GM18907 (cell line): ENCODE data around the gene SPACA9.

Source experiments
- ATAC-seq: cut with Tn5 transposase; IDR thresholded peaks from one replicate; pipeline ENCODE4 v1.9.1; 2021; ENCODE audit warnings: mild to moderate bottlenecking, moderate library complexity; ENCODE audit not compliant: unreplicated experiment

Gene SPACA9

DNA sequence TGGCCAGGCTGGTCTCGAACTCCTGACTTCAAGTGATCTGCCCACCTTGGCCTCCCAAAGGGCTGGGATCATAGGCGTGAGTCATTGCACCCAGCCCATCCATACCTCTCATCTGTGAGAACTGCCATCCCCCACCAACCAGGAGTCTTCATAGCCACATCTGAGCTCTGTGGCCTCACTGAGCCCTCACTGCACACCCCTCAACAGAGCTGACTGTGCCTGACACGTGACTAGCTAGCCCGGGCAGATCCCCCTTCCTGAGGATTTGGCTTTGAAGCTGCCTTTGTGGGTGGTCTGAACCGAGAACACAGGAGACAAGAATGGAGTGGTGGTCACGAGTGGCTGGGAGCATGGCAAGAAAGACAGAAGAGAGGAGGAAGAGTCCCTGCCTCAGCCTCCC is 16.2 kb upstream of the SPACA9 start:
- no peak for ATAC-seq

DNA sequence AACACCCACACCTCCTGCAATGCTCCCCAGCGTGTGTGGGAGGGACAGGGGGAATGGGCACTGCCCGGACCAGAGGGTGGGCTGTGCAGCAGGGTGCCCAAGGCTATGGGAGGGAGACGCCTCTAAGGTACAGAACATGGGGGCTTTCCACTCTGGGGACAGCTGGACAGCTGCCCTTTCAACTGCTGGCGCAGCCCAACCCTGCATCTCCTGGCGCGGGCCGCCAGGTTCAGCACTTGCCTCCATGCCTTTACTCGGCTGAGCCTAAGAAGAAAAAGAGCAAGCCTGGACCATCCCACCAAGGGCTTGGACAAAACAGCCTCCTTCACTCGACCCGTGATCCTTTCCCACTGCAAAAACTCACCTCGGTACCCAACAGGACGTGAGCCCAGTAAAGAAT is 15.6 kb upstream of the SPACA9 start:
- ATAC-seq, result no peak

DNA sequence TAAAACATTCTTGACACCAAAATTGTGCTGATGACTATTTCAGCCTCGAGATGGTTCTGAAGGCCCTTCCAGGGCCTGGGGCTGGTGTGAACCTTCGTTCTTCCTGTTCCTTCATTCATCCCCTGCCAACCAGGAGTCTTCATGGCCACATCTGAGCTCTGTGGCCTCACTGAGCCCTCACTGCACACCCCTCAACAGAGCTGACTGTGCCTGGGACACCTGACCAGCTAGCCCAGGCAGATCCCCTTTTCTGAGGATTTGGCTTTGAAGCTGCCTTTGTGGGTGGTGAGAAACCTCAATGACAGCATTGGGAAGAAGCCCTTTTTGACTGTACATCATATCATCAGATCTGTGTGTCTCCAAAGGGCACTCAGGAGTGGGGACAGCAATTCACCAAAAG is 14.4 kb upstream of the SPACA9 start:
- no peak for ATAC-seq

DNA sequence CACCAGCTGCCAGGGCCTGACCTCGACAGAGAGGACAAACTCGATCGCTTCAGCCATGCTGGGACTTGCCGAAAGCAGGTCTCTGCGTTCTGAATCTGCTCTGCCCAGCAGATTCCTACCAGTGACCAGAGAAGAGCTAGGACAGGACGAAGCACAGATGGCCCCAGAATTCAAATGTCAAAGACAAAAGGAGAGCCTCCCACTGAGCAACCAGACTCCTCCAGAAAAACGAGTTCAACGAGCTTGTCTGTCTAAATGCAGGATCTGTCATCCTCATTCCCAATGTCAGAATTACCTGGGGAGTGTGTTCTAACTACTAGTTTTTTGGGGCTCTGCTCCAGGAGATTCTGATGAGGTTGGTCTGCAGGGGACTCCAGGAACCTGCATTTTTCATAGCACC is 14.0 kb upstream of the SPACA9 start:
- no peak for ATAC-seq

DNA sequence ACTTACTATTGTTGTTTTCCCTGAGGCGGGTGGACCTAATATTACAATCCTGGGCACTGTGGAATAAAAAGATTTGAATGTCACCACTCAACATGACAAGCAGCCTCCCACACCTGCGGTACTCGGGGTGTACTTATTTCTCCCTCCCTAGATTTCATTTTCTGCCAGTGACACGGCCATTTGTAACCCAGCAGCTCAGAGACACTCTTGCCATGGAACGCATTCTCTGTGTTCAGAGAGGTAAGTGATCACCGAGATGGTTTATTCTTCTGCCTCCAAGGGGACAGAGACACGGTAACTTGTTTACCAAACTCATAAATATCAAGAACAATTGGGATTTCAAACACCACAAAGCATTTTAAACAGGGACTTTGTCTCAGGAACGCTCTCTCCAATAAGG is 11.8 kb upstream of the SPACA9 start:
- ATAC-seq, result no peak

DNA sequence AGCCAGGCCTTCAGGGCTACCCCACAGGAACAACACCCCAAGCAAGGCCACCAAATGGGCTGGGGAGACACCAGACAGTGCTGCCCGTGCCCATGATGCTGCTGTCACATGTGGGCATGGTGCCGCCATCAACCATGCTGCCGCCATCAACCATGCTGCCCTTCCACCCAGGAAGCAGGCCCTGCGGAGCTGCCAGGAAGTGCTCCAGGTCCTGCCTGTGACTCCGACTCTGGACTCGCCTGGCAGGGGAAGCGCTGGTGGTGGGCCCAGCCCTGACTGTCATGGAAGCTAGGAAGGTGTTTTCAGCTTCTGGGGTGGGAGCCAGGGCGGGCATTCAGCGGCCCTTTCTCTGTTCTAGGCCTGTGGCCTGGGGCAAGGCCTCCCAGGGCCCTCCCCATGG is 9.4 kb upstream of the SPACA9 start:
- ATAC-seq, result no peak

DNA sequence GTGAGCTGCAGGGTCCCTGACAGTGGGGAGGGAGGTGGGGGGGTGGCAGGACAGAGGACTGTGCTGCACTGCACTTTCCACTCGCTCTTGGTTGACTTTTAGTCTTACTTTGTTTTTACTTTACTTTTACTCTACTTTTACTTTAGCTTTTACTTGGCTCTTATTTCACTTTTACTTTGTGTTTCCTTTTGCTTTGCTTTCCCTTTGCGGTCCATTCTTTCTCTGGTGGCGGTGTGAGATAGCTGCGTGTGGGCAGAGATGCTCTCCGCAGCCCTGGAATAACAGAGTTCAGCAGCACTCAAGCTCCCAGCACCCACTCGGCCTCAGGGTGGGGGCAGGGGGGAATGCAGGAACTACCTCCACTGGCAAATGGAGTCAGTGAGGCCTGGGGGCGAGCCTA is 5.3 kb upstream of the SPACA9 start:
- no peak for ATAC-seq

DNA sequence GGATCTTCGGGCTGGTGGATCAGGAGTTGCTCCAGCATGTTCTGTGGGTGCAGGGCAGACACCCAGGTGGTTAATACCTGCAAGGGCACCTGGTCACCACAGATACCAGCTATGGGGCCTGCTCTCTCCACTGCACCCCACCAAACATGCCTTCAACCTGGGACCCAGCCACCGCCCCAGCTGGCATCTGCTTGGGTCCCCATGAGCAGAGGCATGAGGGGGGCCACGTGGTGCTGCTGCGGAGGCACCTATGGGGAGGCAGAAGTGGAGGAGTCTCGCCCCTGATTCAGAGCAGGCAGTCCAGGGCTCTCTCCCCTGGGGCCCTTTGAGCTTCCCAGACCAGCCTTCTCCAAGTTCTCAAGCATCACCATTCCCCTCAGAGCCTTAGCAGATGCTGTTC is 3.5 kb upstream of the SPACA9 start:
- no peak for ATAC-seq

DNA sequence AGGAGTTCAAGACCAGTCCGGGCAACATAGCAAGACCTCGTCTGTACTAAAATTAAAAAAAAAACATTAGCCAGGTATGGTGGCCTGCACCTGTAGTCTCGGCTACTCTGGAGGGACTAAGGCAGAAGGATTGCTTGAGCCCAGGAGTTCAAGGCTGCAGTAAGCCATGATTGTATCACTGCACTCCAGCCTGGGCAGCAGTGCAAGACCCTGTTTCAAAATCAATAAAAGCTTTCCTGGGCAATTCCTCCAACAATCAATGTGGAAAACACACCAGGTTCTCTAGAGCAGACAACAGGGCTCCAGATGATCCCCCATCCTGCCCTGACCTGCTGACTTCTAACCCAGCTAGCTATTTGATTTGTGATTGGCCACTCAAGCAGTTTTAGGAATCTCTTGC is 1.8 kb upstream of the SPACA9 start:
- no peak for ATAC-seq

DNA sequence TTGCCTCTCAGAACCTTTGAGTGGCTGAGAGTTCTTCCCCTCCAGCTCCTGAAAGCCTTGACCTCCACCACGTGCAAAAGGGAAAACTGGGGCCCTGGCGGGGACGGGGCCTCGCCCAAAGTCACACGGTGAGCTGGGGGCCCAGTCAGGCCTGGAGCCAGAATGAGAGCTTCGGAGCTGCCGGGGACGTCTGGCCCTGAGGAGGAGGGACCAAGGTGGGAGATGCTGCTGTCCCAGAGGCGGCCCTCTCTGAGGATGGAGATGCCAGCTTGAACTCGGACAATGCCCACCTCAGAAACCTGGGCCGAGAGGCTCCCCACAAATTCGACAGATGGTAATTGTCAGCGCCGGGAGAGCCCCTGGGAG is 1.3 kb upstream of the SPACA9 start:
- ATAC-seq, result peak; percentile 7

DNA sequence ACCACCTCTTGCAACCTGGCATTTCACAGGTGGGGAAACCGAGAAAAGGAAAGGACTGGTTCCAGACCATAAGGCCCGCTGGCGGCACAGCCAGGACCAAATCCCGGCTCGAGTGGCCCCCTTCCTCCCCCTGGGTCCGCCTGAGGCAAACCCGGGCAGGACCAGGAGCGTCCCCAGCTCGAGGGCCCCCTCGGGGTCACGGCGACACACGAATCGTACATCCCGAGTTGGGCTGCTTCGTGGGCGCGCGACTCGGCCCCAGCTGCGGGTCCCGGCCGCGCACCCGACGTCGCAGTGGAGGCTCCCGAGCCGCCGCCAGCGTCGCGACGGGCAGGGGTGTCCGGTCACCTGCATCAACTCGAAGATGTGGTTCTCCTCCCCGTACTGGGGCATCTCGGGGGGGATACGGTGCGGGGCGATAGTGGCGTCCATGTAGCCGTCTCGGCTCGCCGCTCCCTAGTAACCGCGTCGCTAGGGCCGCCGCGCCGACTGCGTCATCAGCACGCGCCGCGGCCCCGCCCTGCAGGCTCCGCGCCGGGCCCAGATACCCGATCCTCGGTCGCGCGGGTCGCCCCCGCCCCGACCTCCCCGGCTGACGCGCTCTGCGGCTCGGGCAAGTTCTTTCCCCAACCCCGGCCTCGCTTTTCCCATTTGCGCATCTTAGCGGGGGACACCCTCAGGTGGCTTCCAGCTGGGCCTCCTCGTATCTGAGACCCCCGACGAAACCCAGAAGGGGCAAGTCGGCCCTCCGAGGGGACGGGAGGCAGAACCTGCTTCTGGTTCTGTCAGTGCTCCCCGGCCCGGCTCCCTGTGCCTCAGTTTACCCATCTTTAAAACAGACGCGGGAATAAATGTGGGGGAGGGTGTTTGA is 639 bp upstream of the SPACA9 start, which contains the start of gene AK8:
AK8 (minus strand) TSS at position 461 of the 871 bp plus-strand sequence; CDS start at position 432, 29 bp downstream.
- ATAC-seq, result peak; percentile 73

DNA sequence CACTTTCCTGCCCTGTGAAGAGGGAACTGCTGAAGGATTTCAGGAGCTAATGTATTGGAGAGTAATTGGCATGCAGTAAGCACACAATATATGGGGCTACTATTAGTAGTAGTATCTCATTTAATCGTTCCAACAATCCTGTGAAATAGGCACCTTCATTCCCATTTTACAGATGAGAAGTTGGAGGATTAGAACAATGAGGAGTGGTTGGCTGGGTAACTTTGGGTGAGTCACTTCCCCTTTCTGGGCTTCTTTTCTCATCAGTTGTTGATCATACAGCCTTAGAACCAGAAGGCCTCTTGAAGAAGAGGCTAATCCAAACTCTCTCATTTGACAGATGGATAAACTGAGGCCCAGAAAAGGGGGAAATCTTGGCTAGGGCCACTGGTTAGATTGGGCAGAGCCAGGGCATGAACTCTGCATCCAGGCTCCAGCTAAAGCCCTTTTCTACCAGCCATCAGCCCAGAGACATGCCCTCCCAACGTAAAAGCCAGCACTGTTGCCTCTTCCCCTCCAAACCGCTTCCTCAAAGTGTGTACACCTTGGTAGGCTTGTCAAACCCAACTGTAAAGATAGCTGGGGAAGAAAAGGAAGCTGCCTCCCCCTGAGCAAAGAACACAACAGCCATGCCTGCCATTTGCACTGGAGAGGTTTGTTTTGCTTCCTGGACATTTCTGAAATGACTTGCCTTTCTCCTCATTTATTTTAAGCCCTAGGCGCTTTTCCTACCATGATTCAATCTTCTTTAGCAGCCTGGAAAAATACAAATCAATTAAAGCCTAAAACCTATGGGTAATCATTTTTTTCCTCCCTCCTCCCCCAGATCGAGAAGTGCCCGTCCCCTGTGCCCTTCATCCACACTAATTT is 992 bp downstream of the SPACA9 start:
- ATAC-seq, result no peak

DNA sequence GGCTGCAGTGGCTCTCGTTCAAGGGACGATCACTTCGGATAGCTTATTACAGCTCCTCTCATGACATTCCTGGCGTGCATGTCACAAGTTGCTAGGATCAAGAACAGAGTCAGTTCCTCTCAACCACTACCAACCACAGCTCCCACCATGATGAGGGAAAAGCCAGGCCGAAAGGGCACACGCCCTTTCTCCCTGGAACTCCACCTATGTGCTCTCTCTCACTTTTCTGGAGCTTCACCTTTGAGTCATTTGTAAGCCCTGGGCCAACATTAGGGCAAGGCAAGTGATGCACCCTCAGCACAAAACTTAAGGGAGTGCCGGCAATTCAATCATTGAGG is 1.6 kb downstream of the SPACA9 start:
- no peak for ATAC-seq

DNA sequence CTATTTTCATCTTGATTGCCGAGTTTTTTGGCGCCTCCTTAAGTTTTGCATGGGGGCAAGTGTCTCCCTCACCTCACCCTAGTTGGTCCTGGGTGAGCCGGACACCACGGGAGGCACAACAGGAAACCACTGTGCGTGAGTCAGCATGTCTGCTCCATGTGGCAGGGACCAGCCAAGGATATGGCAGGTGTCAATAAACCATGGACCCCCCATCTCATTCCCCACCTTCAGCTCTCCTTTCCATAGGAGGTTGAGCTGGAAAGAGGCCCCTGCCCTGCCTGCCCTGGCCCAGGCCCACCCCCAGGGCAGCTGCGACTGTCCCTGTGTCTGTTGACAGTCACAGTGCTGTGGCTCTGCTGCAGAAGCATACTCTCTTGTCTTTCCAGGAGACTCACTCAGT is 3.1 kb downstream of the SPACA9 start:
- no peak for ATAC-seq

DNA sequence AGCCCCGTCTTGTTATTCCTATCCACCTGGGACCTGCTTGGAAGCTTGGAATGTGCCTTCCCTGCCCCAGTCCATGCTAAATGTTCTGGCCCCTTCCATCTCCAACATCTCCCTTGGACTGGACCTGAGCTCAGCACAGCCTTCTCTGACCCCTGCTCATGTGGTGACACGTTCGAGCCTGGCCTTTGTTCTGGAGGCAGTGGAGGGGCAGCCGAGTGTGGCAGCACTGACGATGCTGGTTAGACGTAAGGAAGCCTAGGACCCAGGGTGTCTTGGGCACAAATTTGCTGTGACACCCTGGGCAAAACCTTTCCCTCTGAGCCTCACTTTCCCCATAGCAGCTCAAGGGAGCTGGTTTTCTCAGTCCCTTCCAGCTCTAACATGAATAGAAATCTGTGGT is 3.9 kb downstream of the SPACA9 start:
- ATAC-seq, result no peak

DNA sequence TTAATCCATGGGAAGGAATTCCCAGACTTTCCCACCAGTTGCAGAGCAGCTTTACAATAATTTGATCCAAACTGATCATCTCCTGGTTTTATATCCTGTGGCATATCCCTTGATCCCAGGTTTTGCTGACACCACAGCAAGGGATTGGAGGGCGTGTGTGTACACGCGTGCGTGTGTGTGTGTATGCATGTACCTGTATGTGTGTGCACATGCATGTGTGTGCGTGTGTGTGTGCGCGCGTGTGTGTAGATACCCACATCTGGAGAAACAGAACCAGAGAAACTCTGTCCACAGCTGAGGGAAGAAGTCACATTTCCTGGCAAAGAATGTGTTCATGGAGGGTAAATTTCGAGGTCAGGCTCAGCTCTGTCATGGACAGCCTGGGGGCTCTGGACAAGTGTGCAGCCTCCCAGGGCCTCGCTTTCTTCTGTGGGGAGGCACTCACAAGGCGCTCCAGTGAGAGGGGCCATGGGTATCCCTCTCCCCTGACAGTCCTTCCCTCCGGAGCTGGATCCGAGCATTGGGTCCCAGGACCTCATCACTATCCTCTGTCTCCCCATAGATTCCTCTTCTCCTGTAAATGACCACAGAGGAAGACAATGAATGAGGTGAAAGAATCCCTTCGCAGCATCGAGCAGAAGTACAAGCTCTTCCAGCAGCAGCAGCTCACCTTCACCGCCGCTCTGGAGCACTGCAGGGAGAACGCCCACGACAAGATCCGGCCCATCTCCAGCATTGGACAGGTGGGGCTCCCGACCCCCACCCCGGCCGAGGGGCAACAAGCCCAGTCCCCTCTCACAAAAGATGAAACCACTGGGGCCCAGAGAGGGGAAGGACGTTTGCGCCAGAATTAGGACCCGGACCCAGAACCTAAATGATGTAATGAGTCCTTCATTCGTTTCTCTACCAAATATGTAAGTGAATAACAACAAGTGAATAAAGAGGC is 4.9 kb downstream of the SPACA9 start:
- ATAC-seq, result no peak

DNA sequence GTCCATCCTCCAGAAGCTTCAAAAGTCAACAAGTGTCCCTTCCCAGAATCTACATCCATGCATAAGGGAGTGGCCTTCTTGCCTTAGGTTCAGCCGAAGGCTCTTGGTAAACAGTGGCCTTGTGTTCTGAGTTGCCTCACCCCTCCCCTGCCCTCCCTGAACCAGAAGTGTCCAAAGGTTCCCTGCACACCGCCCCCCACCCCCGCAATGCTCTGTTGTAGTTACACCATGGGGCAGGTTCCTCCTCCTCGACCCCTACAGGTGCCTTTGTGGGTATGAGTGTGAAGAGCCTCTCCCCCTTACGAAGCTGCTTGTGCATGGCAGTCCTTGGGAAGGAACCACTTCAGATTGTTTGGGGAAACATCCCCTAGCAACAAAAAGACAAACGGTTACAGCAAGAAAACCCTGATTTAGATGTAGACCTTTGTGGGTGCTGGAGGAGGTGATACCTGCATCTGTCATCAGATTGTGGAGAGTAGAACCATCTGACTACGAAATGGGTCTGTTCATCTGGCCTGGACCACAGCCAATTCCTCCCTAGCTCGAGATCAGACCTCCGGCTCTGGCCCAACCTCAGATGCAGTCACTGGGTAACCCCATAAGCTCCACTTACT is 7.1 kb downstream of the SPACA9 start:
- no peak for ATAC-seq

DNA sequence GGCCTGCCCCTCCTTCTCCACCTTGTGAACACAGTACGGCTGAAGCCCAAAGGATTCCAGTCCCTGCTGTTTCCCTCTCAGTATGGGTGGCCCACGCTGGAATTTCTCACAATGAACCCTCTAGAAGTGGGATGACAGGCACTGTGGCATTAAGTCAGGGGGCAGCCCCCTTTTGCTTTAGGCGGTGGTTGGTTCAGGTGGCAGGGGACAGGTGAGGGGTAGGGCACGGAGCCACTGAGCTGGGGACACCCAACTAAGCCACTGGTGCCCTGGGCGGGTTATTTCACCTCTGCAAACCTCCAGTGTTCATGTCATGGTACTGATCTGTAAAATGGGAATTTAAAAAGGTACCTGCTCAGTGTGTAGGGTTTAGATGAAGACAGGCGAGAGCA is 7.6 kb downstream of the SPACA9 start:
- ATAC-seq, result no peak

DNA sequence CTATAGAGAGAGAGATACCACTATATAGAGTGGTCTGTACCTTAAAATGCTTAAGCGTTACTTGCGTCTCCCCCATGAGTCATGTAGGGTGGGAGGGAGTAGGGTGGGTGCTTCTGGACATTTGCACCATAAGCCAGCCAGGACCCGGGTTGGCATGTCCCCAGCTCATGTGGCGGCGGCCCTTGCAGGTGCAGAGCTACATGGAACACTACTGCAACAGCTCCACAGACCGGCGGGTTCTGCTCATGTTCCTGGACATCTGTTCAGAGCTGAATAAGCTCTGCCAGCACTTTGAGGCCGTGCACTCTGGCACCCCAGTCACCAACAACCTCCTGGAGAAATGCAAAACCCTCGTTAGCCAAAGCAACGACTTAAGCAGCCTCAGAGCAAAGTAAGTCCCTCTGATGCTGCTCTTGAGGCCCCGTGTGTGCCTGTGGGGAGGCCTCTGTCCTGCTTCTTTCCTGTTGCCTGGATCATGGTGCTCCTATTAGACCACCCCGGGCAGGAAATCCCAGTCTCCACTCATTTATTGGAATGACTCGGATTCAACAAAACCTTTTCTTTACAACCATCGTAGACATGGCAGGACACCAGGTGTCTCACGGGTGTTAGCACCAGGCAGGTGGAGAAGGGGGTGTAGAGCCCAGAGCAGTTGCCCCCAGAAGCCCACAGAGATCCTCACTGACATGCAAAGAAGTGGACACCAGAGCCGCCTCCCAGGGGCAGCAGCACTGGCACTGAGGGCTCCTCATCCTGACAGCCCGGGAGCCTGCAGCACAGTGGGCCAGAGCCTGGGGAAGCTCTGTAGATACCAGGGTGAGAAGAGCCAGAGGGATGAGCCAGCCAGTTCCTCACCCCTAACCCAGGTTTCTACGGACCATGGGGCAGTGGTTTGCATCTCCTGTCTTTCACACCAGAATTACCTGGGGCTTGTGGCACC is 8.8 kb downstream of the SPACA9 start:
- ATAC-seq, result no peak

DNA sequence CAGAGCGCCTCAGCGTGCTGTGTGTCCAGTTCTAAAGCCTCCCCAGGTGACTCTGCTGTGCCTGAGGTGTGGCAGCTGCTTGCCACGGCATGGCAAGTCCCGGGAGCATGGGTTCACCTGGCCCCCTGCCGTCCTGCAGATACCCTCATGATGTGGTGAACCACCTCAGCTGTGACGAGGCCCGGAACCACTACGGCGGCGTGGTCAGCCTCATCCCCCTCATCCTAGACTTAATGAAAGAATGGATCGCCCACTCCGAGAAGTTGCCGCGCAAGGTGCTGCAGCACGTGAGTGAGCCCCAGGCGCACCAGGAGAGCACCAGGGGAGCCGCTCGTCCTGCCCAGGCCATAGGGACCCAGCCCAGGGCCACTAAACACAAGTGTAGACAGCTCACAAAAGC is 9.5 kb downstream of the SPACA9 start:
- no peak for ATAC-seq
